Fibroblast of skin of left quadriceps (primary cell): Measurements from ENCODE around the gene FBXL15.
A peak's percentile ranks its signal among the peaks of the same experiment; 100 is the strongest.
"Not testable (repeated sequence)": the region's sequence is repeated elsewhere in the genome, so short reads cannot be mapped to it uniquely, and the experiment has no call there.

Experiments used
- DNase-seq, 2 experiments: peaks; one replicate each; pipeline ENCODE4 v3.0.0-alpha.2; 2013; ENCODE audit warnings: low read depth in 2 of 2

Gene FBXL15

DNA sequence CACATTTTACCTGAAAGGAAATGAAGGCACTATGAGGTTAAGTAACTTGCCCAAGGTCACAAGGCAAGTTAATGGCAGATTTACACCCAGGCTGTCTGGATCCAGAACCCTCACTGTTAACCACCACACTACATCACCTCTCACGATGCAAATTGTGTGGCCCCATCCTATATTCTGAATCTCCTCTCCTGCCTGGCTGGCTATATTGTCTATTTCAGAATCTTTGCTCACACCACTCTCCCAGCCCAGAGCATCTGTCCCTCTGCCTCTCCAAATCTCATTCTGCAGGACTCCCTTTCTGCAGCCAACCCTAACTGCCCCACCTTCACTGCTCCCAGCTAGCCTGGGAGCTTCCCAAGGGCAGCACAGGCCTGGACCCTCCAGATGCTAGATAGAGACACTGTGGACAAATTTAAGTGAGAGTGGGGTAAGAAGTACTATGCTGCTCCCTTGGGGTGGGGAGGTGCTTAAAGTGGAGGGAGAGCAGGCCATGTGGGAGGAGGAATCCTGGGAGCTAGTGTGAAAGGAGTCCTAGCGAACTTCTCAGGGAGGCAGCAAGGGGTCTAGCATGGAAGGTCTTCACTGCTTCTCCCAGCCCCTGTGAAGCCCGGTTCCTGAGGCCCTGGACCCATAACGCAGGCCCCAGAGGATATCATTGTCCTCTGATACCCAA, 11.0 kb downstream of the FBXL15 start:
- no peak for DNase-seq

DNA sequence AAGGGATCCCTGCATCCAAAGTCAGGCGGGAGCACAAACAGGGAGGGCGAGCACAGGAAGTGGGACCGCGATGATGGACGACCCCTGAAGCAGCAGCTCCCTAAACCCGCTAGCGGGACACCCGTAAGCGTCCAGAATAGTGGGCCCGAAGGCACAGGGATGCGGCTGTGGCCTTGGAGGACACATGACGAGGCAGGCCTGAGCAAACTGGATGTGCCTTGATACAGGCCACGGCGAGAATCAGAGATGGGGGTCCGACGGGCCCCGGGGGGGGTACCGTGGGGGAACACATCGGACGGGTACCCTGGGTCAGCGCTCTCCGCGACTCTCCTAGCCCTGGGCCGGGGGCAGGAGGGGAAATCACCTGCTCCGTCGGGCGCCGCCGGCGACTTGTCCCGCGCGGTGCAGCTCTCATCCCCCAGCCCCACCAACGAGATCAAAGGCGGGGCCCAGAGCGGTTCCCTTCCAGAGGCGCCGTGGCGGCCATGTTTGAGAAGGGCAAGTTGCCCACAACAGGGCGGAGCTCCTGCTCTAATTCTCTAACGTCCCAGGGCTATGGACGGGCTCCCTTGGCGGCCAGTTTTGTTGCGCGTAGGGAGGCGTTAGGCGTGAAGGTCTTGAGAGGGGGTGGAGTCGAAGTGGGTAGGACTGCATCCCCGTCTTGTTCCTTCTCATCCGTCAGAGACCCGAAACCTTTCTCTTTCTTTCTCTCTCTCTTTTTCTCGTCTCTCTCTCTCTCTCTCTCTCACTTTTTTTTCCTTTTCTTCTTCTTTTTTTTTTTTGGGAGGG, 11.7 kb downstream of the FBXL15 start, which contains the start of gene CUEDC2:
Gene CUEDC2, minus strand, starts transcription at position 413 of the 789 bp plus-strand sequence. CDS start 7,386 bp downstream, outside the sequence.
- peak; percentile 96 for DNase-seq

DNA sequence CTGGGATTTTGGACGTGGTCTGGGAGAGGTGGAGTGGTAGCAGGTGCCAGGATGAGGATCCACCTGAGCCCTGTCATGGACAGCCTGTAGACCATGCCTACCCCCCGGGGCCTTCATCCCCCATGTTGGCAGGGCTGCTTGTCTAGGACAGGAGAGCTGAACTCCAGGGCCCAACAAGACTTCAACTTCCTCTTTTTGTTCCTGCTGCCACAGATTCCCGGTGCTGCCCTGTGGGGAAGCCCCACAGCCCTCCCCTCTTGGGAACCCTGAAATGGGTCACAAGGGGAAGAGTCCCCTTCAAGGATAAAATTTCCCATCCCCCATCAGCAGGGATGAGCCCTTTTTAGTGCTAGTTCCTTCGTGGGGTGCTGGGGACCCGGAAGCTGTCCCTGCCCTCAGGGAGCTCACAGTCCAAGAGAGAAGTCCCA, 13.0 kb downstream of the FBXL15 start:
- no peak for DNase-seq

- DNase-seq = no peak
Measured at GRCh38 chr10:102434394-102435132, 13.9 kb downstream of the FBXL15 start.

DNA sequence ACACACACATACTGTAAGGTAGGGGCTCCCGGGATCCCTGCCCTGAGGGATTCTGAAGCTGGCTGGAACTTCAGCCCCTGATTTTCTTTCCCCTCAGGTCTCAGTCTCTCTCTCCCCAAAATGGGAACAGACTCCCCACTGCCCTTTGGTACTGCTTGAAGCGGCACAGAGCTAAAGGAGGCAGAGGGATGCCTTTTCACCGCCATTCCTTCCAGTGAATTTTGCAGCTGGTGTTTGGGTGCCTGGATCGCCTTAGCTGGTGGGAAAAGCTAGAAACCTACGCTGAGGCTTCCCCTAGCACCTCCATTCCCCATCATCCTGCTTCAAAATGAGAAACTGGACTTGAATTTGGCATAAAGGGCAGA, 14.5 kb downstream of the FBXL15 start:
- no peak for DNase-seq

DNA sequence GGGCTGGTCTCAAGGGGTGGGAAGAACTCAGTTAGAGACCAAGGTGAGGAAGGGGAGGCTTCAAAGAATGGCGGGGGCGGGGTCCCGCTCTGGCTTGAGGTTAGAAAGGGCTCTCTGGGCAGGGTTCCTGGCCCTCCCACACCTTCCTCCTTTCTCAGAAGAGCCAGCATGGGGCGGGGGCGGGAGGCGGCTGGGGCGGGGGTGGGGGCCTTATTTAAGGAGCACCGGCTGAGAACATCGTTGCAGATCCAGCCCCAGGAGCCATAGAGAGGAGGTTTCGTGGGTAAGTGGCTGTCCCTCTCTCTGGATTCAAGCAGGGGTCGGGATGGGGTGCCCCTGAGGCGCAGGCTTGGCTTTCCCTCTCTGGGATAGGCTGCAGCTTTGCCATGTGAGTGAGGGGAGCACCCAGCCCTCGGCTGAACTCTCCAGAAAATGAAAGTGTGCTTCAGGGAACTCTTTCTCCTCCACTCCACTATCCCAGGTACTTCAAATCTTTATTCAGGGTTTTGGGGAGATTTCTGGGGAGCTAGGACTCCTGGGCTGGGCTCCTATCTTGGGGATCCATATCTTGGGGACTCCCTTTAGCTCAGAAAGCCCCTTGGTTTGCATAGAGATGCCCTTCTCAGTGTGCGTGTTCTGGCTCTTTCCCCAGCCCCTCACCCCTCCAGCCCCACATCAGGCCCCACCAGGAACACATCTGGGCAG, 15.0 kb downstream of the FBXL15 start:
- no peak for DNase-seq

DNA sequence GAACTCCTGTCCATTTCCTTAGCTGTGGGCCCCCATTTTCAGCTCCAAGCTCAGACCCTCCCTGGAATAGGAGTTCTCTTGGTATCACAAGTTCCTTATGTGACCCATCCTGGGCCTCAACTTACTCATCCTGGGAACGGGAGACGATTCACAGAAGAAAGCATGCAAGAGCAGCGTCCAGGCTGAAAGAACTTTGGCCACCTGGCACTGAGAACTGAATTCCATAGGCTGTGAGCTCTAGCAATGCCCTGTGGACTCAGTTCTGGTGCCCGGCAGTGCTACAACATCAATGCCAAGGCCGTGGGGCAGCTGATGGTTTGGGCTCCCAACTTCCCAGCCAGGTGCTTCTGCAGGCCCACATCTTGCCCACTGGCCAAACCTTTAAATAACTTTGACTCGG, 15.7 kb downstream of the FBXL15 start:
- DNase-seq = no peak

- no peak for DNase-seq
Measured at GRCh38 chr10:102437515-102437914, 16.9 kb downstream of the FBXL15 start.

DNA sequence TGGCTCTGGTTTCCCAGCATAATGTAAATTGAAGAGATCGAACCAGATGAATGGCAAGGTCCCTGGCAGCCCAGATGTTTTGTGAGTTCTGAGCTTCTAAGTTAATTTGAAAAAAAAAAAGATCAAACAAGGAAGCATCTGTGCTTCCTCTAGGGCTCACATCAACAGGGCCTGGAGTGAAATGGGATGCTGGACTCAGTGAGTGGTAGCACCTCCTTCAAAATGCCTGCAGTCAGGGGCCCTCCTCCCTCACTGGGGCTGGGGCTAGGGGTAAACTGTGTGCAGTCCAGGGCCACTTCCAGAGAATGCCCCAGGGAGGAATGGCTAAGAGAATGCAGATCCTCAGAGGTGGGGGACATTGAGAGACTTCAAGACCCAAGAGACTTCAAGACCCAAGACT, 17.7 kb downstream of the FBXL15 start:
- DNase-seq = no peak

DNA sequence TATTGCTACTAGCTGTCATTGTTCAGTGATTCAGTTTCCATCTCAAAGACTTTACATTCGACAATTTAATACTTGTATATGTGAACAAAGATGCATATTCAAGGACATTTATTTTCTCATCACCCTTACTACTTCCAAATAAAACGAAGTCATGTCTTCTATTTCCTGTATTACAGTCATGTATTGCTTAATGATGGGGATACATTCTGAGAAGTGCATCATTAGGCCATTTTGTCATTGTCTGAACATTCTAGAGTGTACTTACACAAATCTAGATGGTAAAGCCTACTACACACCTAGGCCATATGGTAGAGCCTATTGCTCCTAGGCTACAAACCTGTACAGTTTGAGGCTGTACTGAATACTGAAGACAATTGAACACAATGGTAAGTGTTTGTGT, 24.2 kb downstream of the FBXL15 start:
- DNase-seq = no peak

- no peak for DNase-seq
Measured at GRCh38 chr10:102449321-102450123, 28.9 kb downstream of the FBXL15 start.

DNA sequence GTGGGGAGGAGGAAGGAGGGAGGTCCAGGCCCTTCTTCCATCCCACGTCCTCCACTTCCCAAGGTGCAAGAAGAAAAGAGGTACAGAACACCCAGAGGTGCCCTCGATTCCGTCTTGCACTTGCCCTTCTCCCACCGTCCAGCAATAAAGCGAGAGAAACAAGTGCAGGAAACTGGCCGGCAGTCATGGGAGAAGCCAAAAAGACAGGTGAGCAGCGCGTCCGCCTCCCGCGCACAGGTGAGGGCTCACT, 29.4 kb downstream of the FBXL15 start:
- no peak for DNase-seq

- peak in 1 of 2 experiments; percentile 35 for DNase-seq
Measured at GRCh38 chr10:102450374-102451104, 29.9 kb downstream of the FBXL15 start.

- no peak for DNase-seq
Measured at GRCh38 chr10:102451105-102451969, 30.7 kb downstream of the FBXL15 start, which contains the start of gene C10orf95. TSS of gene C10orf95 (minus strand) at chr10:102451543. CDS start at chr10:102451093, 450 bp downstream.

- DNase-seq = no peak
Measured at GRCh38 chr10:102452672-102453340, 32.2 kb downstream of the FBXL15 start.

DNA sequence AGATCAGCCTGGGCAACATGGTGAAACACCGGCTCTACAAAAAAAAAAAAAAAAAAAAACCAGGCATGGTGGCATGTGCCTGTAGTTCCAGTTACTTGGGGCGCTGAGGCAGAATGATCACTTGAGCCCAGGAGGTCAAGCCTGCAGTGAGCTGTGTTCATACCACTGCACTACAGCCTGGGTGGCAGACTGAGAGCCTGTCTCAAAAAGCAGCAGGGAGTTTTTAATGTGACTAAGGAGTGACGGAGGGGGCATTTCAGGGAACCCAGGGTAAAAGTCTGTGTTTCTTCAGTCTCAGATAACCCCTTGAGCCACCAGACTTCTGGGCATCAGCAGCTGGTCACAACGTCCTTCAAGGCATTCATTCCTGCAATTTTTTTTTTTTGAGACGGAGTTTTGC, 32.9 kb downstream of the FBXL15 start:
- no peak for DNase-seq

- DNase-seq = not testable (repeated sequence)
Measured at GRCh38 chr10:102454662-102455487, 34.2 kb downstream of the FBXL15 start.

DNA sequence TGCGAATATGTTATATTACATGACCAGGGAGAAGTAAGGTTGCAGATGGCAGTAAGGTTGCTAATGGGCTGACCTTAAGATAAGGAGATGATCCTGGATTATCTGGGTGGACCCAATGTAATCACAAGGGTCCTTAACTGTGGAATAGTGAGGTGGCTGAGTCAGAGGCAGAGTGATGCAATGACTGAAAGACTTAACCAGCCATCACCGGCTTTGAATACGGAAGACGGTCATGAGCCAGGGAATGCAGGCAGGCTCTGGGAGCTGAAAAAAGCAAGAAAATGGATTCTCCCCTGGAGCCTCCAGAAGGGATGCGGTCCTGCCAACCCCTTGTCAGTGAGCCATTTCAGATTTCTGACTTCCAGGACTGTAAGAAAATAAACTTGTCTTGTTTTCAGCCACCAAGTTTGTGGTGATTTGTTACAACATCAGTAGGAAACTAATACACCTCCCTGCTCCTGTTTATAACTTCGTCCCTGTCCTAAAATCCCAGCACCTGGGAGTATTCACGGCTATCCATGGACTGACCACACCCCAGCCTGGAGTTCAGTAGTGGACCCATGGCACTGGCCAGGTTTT, 35.3 kb downstream of the FBXL15 start:
- DNase-seq = peak; percentile 56 to 57
